Muscle of arm (tissue), 12 donors: ENCODE data around the gene PTPN6. TPM values are rescaled to one million over a fixed set of nuclear protein-coding genes. Genes with fewer than 3 reads are reported as not detected.

Experiments
- DNase-seq: peaks from one replicate; pipeline ENCODE4 v3.0.0-alpha.2; 2013
- polyA plus RNA-seq, 12 donors: library from polyadenylated mRNA; unstranded; fragments of 120-200 nt; gene quantifications; one replicate each; pipeline ENCODE4 v1.2.1, GENCODE V29; 2013; ENCODE audit not compliant: insufficient read length in 12 of 12

PTPN6 gene
- polyA plus RNA-seq, 12 donors, result 3.4 to 41.4 (median 4.0) TPM; not detected in 1

DNA sequence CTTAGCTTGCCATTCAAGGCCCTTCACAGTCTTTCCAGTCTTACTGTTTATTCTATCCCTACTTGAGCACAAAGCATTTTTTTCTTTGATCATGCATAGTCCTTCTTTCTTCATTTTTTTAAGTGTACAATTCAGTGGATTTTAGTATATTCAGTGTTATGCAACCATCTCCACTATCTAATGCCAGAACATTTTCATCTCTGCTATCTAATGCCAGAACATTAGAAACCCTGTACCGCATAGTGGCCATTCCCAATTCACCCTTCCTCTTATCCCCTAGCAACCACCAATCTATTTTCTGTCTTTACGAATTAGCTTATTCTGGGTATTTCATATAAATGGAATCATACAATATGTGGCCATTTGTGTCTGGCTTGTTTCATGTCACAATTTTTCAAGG lies 53.7 kb downstream of the PTPN6 start:
- no peak for DNase-seq

- no peak for DNase-seq
Observed at GRCh38 chr12:7005311-7005710, 54.2 kb downstream of the PTPN6 start.

DNA sequence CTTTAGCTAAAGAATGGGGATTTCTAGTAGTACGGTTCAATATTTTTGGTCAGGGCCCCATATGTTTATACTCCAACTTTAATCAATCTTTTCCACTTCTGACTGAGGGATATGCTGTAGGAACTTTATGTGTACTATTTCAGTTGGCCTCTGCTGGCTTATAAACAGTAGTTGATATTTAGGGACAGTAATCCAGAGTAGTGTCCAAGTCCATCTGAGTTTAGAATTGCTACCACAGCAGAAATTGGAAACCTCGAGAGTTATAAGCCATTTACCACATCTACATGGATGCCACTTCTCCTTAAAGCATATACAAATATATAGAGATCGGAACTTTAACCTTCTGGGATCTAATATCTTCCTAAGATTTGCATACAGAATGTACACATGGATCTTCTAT lies 55.5 kb downstream of the PTPN6 start:
- no peak for DNase-seq

GRCh38 chr12:7008864-7009263 lies 57.7 kb downstream of the PTPN6 start:
- no peak for DNase-seq

GRCh38 chr12:7009512-7009911 lies 58.4 kb downstream of the PTPN6 start:
- no peak for DNase-seq

Other genes with a start within 250 kb of the PTPN6 start
- 10 to 100 TPM in 11 of 12 donors, not detected in 1; 46.9 to 69.7 (median 61.2) TPM for gene COPS7A, start 227.3 kb upstream of the PTPN6 start, polyA plus RNA-seq
- gene MLF2, start 198.2 kb upstream of the PTPN6 start, polyA plus RNA-seq, result 100 to 1,000 TPM; 110 to 600 (median 130) TPM
- gene PTMS, start 185.0 kb upstream of the PTPN6 start, polyA plus RNA-seq, result 1,000 to 10,000 TPM in 1 of 12 donors, 100 to 1,000 TPM in 11; 262 to 3,438 (median 337) TPM
- 1 to 10 TPM in 2 of 12 donors, under 1 TPM in 8, not detected in 2; 0.16 to 1.4 (median 0.60) TPM for gene LAG3, start 178.8 kb upstream of the PTPN6 start, polyA plus RNA-seq
- 10 to 100 TPM in 3 of 12 donors, 1 to 10 TPM in 8, not detected in 1; 4.8 to 16.1 (median 6.6) TPM for gene CD4, start 161.8 kb upstream of the PTPN6 start, polyA plus RNA-seq
- 10 to 100 TPM in 11 of 12 donors, not detected in 1; 11.1 to 18.6 (median 16.0) TPM for gene GPR162, start 129.5 kb upstream of the PTPN6 start, polyA plus RNA-seq
- 10 to 100 TPM in 11 of 12 donors, not detected in 1; 29.9 to 56.8 (median 36.3) TPM for gene P3H3, start 122.9 kb upstream of the PTPN6 start, polyA plus RNA-seq
- 10 to 100 TPM in 11 of 12 donors, not detected in 1; 14.0 to 40.6 (median 24.2) TPM for gene GNB3, start 110.4 kb upstream of the PTPN6 start, polyA plus RNA-seq
- gene CDCA3, start 100.1 kb upstream of the PTPN6 start, polyA plus RNA-seq, result 10 to 100 TPM in 11 of 12 donors, not detected in 1; 11.5 to 31.8 (median 20.5) TPM
- gene USP5, start 99.2 kb upstream of the PTPN6 start, polyA plus RNA-seq, result 10 to 100 TPM in 11 of 12 donors, not detected in 1; 46.8 to 77.4 (median 59.6) TPM
- 1,000 to 10,000 TPM in 4 of 12 donors, 100 to 1,000 TPM in 7, not detected in 1; 520 to 1,204 (median 950) TPM for gene TPI1, start 83.8 kb upstream of the PTPN6 start, polyA plus RNA-seq
- gene SPSB2, start 78.1 kb upstream of the PTPN6 start, polyA plus RNA-seq, result 1 to 10 TPM in 11 of 12 donors, not detected in 1; 3.0 to 9.9 (median 4.6) TPM
- gene LRRC23, start 46.5 kb upstream of the PTPN6 start, polyA plus RNA-seq, result 10 to 100 TPM in 9 of 12 donors, 1 to 10 TPM in 2, not detected in 1; 9.2 to 13.7 (median 11.4) TPM
- gene ENO2, start 36.8 kb upstream of the PTPN6 start, polyA plus RNA-seq, result 10 to 100 TPM in 3 of 12 donors, 1 to 10 TPM in 8, not detected in 1; 5.1 to 21.8 (median 8.2) TPM
- 100 to 1,000 TPM in 2 of 12 donors, 10 to 100 TPM in 9, not detected in 1; 54.6 to 137 (median 60.9) TPM for gene ATN1, start 23.4 kb upstream of the PTPN6 start, polyA plus RNA-seq
- gene RNU7-1, start 7.5 kb upstream of the PTPN6 start, polyA plus RNA-seq, result 10 to 100 TPM in 1 of 12 donors, 1 to 10 TPM in 1, not detected in 10; 9.0 to 12.4 TPM
- 100 to 1,000 TPM in 11 of 12 donors, not detected in 1; 107 to 185 (median 136) TPM for gene C12orf57, start 7.3 kb upstream of the PTPN6 start, polyA plus RNA-seq
- gene PHB2, start 19.3 kb downstream of the PTPN6 start, polyA plus RNA-seq, result 100 to 1,000 TPM in 11 of 12 donors, not detected in 1; 224 to 298 (median 265) TPM
- gene EMG1, start 19.6 kb downstream of the PTPN6 start, polyA plus RNA-seq, result 10 to 100 TPM in 11 of 12 donors, not detected in 1; 10.8 to 37.1 (median 29.6) TPM
- gene LPCAT3, start 67.1 kb downstream of the PTPN6 start, polyA plus RNA-seq, result 10 to 100 TPM in 11 of 12 donors, not detected in 1; 16.1 to 29.3 (median 21.3) TPM
- 100 to 1,000 TPM in 3 of 12 donors, 10 to 100 TPM in 8, not detected in 1; 57.3 to 132 (median 66.8) TPM for gene C1S, start 109.4 kb downstream of the PTPN6 start, polyA plus RNA-seq
- gene C1R, start 141.1 kb downstream of the PTPN6 start, polyA plus RNA-seq, result 100 to 1,000 TPM in 4 of 12 donors, 10 to 100 TPM in 7, not detected in 1; 71.8 to 139 (median 79.7) TPM
- gene C1RL, start 157.9 kb downstream of the PTPN6 start, polyA plus RNA-seq, result 10 to 100 TPM in 9 of 12 donors, 1 to 10 TPM in 2, not detected in 1; 8.6 to 38.7 (median 12.8) TPM
- gene RBP5, start 177.5 kb downstream of the PTPN6 start, polyA plus RNA-seq, result 10 to 100 TPM in 1 of 12 donors, 1 to 10 TPM in 9, not detected in 2; 2.1 to 18.2 (median 3.5) TPM
- gene CLSTN3, start 179.0 kb downstream of the PTPN6 start, polyA plus RNA-seq, result 10 to 100 TPM in 11 of 12 donors, not detected in 1; 13.4 to 35.4 (median 18.5) TPM
- gene PEX5, start 238.3 kb downstream of the PTPN6 start, polyA plus RNA-seq, result 10 to 100 TPM in 11 of 12 donors, not detected in 1; 25.9 to 43.0 (median 35.8) TPM